K562 (cell line): Measurements from ENCODE around the gene STUB1. TPM values are rescaled to one million over a fixed set of nuclear protein-coding genes. Genes with fewer than 3 reads are reported as not detected.

Experiments
- C11orf30 ChIP-seq: fragments of 450-650 bp; IDR thresholded peaks from 2 replicates; pipeline ENCODE4 v1.6.1; 2016; ENCODE audit warnings: low read depth, mild to moderate bottlenecking
- CCNT2 ChIP-seq: IDR thresholded peaks from 2 replicates; pipeline ENCODE4 v1.6.1; 2011; ENCODE audit warnings: borderline replicate concordance, low read depth, mild to moderate bottlenecking, moderate library complexity, mixed read lengths, low read length; ENCODE audit not compliant: insufficient read length; ENCODE audit errors: extremely low read depth
- CHAMP1 ChIP-seq: fragments of 450-650 bp; IDR thresholded peaks from 2 replicates; pipeline ENCODE4 v1.6.1; 2016; ENCODE audit warnings: mild to moderate bottlenecking
- DACH1 ChIP-seq: fragments of 450-650 bp; IDR thresholded peaks from 2 replicates; pipeline ENCODE4 v1.6.1; 2018; ENCODE audit not compliant: partially characterized antibody
- HNRNPL ChIP-seq: fragments of 200-400 bp; formaldehyde crosslinking; IDR thresholded peaks from 2 replicates; pipeline ENCODE4 v1.6.1; 2017; ENCODE audit warnings: low read depth, mild to moderate bottlenecking, low read length
- ILF3 ChIP-seq: fragments of 450-650 bp; IDR thresholded peaks from 2 replicates; pipeline ENCODE4 v1.6.1; 2018; ENCODE audit warnings: antibody characterized with exemption, mild to moderate bottlenecking, moderate library complexity, borderline replicate concordance
- IRF9 ChIP-seq: fragments of 450-650 bp; IDR thresholded peaks from 2 replicates; pipeline ENCODE4 v1.6.1; 2016; ENCODE audit warnings: missing biosample characterization, missing genetic modification characterization
- JUND ChIP-seq, 2 experiments: IDR thresholded peaks; 2 replicates in 1 of 2; 3 replicates in 1 of 2; pipeline ENCODE4 v1.6.1; 2011; ENCODE audit warnings: borderline replicate concordance in 2 of 2, low read depth in 2 of 2, low read length in 2 of 2, improper control_type of control experiment in 1 of 2, missing biosample characterization in 1 of 2, missing genetic modification characterization in 1 of 2, missing genetic modification reagents in 1 of 2
- MED1 ChIP-seq: sonication (generic); formaldehyde crosslinking; IDR thresholded peaks from 2 replicates; pipeline ENCODE4 v1.8.1; 2023; ENCODE audit warnings: missing genetic modification reagents, borderline replicate concordance
- NFE2L1 ChIP-seq: fragments of 450-650 bp; IDR thresholded peaks from 2 replicates; pipeline ENCODE4 v1.6.1; 2016; ENCODE audit warnings: missing genetic modification characterization, low read depth, mild to moderate bottlenecking, missing compliant biosample characterization, moderate library complexity, borderline replicate concordance
- PCBP1 ChIP-seq: fragments of 200-400 bp; formaldehyde crosslinking; IDR thresholded peaks from 2 replicates; pipeline ENCODE4 v1.6.1; 2018; ENCODE audit warnings: mild to moderate bottlenecking, low read depth, low read length; ENCODE audit not compliant: poor library complexity, severe bottlenecking
- PHF8 ChIP-seq: fragments of 200-600 bp; sonication (generic); IDR thresholded peaks from 2 replicates; pipeline ENCODE4 v1.6.1; 2012; ENCODE audit warnings: mixed run types, mild to moderate bottlenecking, inconsistent platforms, low read length, moderate library complexity, borderline replicate concordance
- PTTG1 ChIP-seq: fragments of 450-650 bp; IDR thresholded peaks from 2 replicates; pipeline ENCODE4 v1.6.1; 2016; ENCODE audit warnings: low read depth, mild to moderate bottlenecking, missing genetic modification characterization, missing compliant biosample characterization
- SAFB2 ChIP-seq: fragments of 200-400 bp; formaldehyde crosslinking; IDR thresholded peaks from 2 replicates; pipeline ENCODE4 v1.6.1; 2018; ENCODE audit warnings: borderline replicate concordance, low read length, low read depth, moderate library complexity; ENCODE audit not compliant: severe bottlenecking
- TBL1XR1 ChIP-seq, 2 experiments: IDR thresholded peaks; 2 replicates each; pipeline ENCODE4 v1.6.1; 2012; ENCODE audit warnings: improper control_type of control experiment in 2 of 2, low read length in 2 of 2, mild to moderate bottlenecking in 1 of 2
- ZBTB8A ChIP-seq: fragments of 450-650 bp; IDR thresholded peaks from 2 replicates; pipeline ENCODE4 v1.6.1; 2018; ENCODE audit warnings: mild to moderate bottlenecking, moderate library complexity; ENCODE audit not compliant: partially characterized antibody
- polyA plus RNA-seq, 8 experiments: library from polyadenylated mRNA; depleted of rRNA in 4 of 8; stranded (reverse) in 5 of 8; unstranded in 3 of 8; fragments of >200 nt; fragmentation: Nextera tagmentation in 2 of 8; fragmentation: Illumina TruSeq in 1 of 8; extraction: Ambion mirVana in 2 of 8; extraction: Trizol in 1 of 8; gene quantifications; 2 replicates each; pipeline versions ENCODE4 v1.2.1 to v1.2.3, GENCODE V29; 2011 to 2014; ENCODE audit warnings: inconsistent platforms in 1 of 8, missing spikeins in 1 of 8
- total RNA-seq, 7 experiments: library from RNA; depleted of rRNA in 6 of 7; stranded (reverse); fragments of >200 nt in 6 of 7; fragmentation: Illumina TruSeq in 2 of 7; extraction: Trizol in 2 of 7; gene quantifications; 2 replicates each; pipeline versions ENCODE4 v1.2.1 to v1.2.3, GENCODE V29; 2011 to 2021; ENCODE audit warnings: low replicate concordance in 1 of 7
- TF ChIP-seq, protein P1 (sequence below): IDR thresholded peaks from 2 replicates; pipeline ENCODE4 v1.6.1; 2011; ENCODE audit warnings: borderline replicate concordance, low read depth, mild to moderate bottlenecking, moderate library complexity, low read length; ENCODE audit not compliant: insufficient read depth, poor library complexity, severe bottlenecking
- TF ChIP-seq, protein P2 (sequence below): fragments of 450-650 bp; formaldehyde crosslinking; IDR thresholded peaks from 2 replicates; pipeline ENCODE4 v1.4.0; 2020; ENCODE audit warnings: mild to moderate bottlenecking, mixed read lengths

The STUB1 gene
- total and polyA plus RNA-seq, 9 of the 15 experiments (the other 6 are each of a cell fraction or from before 2014, with no cell fraction given) = 10.6 to 251 (median 152) TPM

GRCh38 chr16:678858-679813 is 1.1 kb upstream of the STUB1 start (continued):
- TF ChIP-seq, protein P1, sequence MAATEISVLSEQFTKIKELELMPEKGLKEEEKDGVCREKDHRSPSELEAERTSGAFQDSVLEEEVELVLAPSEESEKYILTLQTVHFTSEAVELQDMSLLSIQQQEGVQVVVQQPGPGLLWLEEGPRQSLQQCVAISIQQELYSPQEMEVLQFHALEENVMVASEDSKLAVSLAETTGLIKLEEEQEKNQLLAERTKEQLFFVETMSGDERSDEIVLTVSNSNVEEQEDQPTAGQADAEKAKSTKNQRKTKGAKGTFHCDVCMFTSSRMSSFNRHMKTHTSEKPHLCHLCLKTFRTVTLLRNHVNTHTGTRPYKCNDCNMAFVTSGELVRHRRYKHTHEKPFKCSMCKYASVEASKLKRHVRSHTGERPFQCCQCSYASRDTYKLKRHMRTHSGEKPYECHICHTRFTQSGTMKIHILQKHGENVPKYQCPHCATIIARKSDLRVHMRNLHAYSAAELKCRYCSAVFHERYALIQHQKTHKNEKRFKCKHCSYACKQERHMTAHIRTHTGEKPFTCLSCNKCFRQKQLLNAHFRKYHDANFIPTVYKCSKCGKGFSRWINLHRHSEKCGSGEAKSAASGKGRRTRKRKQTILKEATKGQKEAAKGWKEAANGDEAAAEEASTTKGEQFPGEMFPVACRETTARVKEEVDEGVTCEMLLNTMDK = no peak
- TF ChIP-seq, protein P2, sequence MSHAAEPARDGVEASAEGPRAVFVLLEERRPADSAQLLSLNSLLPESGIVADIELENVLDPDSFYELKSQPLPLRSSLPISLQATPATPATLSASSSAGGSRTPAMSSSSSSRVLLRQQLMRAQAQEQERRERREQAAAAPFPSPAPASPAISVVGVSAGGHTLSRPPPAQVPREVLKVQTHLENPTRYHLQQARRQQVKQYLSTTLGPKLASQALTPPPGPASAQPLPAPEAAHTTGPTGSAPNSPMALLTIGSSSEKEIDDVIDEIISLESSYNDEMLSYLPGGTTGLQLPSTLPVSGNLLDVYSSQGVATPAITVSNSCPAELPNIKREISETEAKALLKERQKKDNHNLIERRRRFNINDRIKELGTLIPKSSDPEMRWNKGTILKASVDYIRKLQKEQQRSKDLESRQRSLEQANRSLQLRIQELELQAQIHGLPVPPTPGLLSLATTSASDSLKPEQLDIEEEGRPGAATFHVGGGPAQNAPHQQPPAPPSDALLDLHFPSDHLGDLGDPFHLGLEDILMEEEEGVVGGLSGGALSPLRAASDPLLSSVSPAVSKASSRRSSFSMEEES (CRISPR knock-in tag) = no peak
- TF ChIP-seq PCBP1 = no peak
- TF ChIP-seq C11orf30 = no peak
- TF ChIP-seq DACH1 = no peak
- TF ChIP-seq PHF8 = peak; percentile 72; the same call in 1 of the 2 replicates
- TF ChIP-seq IRF9 (tag) = no peak
- no peak for TF ChIP-seq JUND (IDR thresholded peaks at IDR 0.05; ENCODE audit: borderline replicate concordance, low read depth, low read length)
- no peak for TF ChIP-seq JUND (tag; IDR thresholded peaks at IDR 0.05; ENCODE audit: borderline replicate concordance, low read depth, low read length)
- TF ChIP-seq PTTG1 (tag) = no peak
- no peak for TF ChIP-seq SAFB2
- TF ChIP-seq MED1 (CRISPR knock-in tag) = no peak
- no peak for TF ChIP-seq TBL1XR1 (IDR thresholded peaks at IDR 0.05; ENCODE audit: low read length in 2 of 2)
- TF ChIP-seq HNRNPL = no peak
- no peak for TF ChIP-seq ILF3
- TF ChIP-seq NFE2L1 (tag) = no peak
- no peak for TF ChIP-seq ZBTB8A
- TF ChIP-seq CCNT2 = no peak
- no peak for TF ChIP-seq CHAMP1
